HUES64 (cell line): ENCODE measurements around the gene RTL10.
A peak's percentile ranks its signal among the peaks of the same experiment; 100 is the strongest.

Experiments
- H3K27ac ChIP-seq: 2 replicates; pipeline ENCODE4 v1.7.0; 2013; ENCODE audit warnings: low read depth, low read length, inconsistent platforms
- H3K27me3 ChIP-seq: 2 replicates; pipeline ENCODE4 v1.6.1; 2013; ENCODE audit warnings: mild to moderate bottlenecking, low read length; ENCODE audit not compliant: insufficient read depth
- H3K36me3 ChIP-seq: 2 replicates; pipeline ENCODE4 v1.6.1; 2013; ENCODE audit warnings: mild to moderate bottlenecking, low read length; ENCODE audit not compliant: insufficient read depth
- H3K4me1 ChIP-seq: 2 replicates; pipeline ENCODE4 v1.6.1; 2013; ENCODE audit warnings: mild to moderate bottlenecking, low read length, moderate library complexity; ENCODE audit not compliant: insufficient read depth
- H3K4me3 ChIP-seq: 2 replicates; pipeline ENCODE4 v1.5.1; 2013; ENCODE audit warnings: mild to moderate bottlenecking, low read length, moderate library complexity
- H3K9ac ChIP-seq: 2 replicates; pipeline ENCODE4 v1.6.1; 2013; ENCODE audit warnings: mild to moderate bottlenecking, low read depth, low read length
- H3K9me3 ChIP-seq: 2 replicates; pipeline ENCODE4 v1.6.1; 2013; ENCODE audit warnings: low read depth, low read length; ENCODE audit not compliant: insufficient read depth
- WGBS: fragments of 150-250, 120-280 bp; methylation state at CpG from one replicate; pipeline ENCODE4 v1.1.7; 2013; ENCODE audit warnings: missing lambda C conversion rate; 5-methylcytosine and 5-hydroxymethylcytosine counted together

RTL10 gene

DNA sequence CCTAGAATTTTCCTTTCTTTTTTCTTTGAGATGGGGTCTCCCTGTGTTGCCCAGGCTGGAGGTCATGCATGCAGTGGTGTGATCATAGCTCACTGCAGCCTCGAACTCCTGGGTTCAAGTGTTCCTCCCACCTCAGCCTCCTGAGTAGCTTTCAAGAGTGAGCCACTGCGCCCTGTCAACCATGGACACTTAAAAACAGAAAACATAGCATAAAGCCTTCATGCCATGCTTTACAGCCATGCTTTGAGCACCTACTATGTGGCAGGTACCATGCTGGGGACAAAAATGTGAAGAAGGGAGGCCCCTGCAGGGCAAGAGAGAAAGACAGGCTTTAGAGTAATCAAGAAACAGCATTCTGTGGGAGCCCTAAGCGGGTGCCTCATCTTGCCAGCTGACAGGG, 13.7 kb upstream of the RTL10 start:
- Histone ChIP-seq H3K36me3 (no peaks in the 10 kb centered on the region), H3K4me1 (no peaks in the 10 kb centered on the region), H3K9ac (no peak overlapping the region), H3K4me3 (no peak overlapping the region), H3K9me3 (no peaks in the 10 kb centered on the region), H3K27me3 (no peaks in the 10 kb centered on the region), H3K27ac (no peak overlapping the region)
- 90% methylated on average over 3 of the region's 3 CpGs for WGBS

DNA sequence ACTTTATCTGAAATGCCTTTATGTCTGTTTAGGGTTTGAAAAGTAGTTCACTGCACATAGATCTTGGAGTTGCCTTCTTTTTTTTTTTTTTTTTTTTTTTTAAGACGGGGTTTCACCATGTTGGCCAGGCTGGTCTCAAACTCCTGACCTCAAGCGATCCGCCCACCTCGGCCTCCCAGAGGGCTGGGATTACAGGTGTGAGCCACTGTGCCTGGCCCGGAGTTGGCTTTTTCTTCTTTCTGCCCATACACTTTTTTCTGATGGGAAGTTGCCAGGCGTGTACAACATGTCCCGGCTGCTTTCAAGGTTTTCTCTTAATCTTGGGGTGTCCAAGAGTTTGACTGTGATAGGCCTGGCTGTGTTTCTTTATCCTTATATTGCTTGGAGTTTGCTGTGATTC, 12.9 kb upstream of the RTL10 start:
- Histone ChIP-seq H3K27me3 (no peaks in the 10 kb centered on the region), H3K4me3 (no peak overlapping the region), H3K9me3 (no peaks in the 10 kb centered on the region), H3K36me3 (no peaks in the 10 kb centered on the region), H3K4me1 (no peaks in the 10 kb centered on the region), H3K9ac (no peak overlapping the region), H3K27ac (no peak overlapping the region)
- WGBS = 92% methylated on average over 7 of the region's 7 CpGs

DNA sequence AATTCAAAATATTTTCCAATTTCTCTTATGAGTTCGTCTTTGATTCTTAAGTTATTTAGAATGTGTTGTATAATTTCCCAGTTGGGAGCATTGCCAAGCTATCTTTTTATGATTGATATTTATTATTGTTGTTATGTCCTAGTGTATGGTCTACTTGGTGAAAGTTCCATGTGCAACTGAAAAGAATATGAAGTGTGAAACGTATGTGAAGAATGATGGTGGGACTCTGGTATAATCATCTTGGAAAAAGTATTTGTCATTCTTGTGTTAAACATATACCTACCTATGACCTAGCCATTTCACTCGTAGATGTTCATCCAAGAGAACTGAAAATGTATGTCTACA, 12.0 kb upstream of the RTL10 start:
- H3K27me3 ChIP-seq = no peaks in the 10 kb centered on the region
- H3K4me1 ChIP-seq = no peaks in the 10 kb centered on the region
- WGBS = 91% methylated on average over 3 of the region's 3 CpGs
- H3K27ac ChIP-seq = no peak overlapping the region
- H3K36me3 ChIP-seq = no peaks in the 10 kb centered on the region
- no peaks in the 10 kb centered on the region for H3K9me3 ChIP-seq
- no peak overlapping the region for H3K4me3 ChIP-seq
- no peak overlapping the region for H3K9ac ChIP-seq

DNA sequence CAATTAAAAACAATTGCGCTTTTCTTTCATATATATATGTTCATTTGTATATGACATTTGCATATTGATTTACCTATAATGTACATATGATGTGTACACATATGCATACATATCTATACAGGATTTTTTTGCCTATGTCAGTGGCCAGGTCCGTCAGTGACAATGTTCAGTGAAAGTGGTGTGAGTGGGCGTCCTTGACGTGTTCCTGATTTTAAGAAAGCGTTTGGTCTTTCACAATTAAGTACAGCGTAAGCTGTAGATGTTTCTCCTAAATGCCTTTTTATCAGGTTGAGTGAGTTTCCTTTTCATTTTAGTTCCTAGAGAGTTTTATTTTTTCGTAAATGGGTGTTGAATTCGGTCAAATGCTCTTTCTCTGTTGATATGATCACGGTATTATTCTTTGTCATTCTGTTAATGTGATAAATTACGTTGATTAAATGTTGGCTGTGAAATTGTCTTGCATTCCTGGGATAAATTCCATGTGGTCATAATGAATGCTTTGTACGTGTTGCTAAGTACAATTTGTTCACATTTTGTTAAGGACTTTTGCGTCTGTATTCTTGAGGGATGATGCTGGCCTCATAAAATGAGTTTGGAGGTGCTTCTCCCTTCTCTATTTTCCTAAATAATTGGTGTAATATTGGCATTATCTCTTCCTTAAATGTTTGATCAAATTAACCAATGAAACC, 10.6 kb upstream of the RTL10 start:
- Histone ChIP-seq H3K36me3 (no peaks in the 10 kb centered on the region), H3K4me3 (no peak overlapping the region), H3K27ac (no peak overlapping the region), H3K9me3 (no peaks in the 10 kb centered on the region), H3K4me1 (no peaks in the 10 kb centered on the region), H3K27me3 (no peaks in the 10 kb centered on the region), H3K9ac (no peak overlapping the region)
- 92% methylated on average over 11 of the region's 12 CpGs for WGBS

DNA sequence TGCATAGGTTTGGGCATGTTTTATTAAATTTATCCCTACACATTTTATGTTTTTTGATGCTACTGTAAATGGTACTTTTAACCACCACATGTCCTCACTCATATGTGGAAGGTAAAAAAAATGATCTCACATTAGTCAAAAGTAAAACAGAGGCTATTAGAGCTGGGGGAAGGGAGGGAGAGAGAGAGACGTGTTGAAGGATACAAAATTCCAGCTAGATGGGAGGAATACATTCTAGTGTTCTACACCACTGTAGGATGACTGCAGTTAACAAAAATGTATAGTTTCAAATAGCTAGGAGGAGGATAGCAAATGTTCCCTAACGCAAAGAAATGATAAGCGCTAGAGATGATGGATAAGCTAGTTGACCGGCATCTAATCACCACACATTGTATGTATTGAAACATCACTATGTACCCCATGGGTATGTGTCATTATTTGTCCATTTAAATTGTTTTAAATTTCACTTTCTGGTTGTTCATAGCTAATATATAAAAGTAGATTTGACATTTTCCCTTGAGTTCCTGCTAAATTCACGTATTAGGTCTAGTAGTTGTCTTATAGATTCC, 9.9 kb upstream of the RTL10 start:
- Histone ChIP-seq H3K9ac (no peak overlapping the region), H3K27ac (no peak overlapping the region), H3K4me1 (no peaks in the 10 kb centered on the region), H3K4me3 (no peak overlapping the region), H3K9me3 (no peaks in the 10 kb centered on the region), H3K36me3 (no peaks in the 10 kb centered on the region), H3K27me3 (no peaks in the 10 kb centered on the region)
- WGBS = 89% methylated on average over 1 of the region's 5 CpGs

DNA sequence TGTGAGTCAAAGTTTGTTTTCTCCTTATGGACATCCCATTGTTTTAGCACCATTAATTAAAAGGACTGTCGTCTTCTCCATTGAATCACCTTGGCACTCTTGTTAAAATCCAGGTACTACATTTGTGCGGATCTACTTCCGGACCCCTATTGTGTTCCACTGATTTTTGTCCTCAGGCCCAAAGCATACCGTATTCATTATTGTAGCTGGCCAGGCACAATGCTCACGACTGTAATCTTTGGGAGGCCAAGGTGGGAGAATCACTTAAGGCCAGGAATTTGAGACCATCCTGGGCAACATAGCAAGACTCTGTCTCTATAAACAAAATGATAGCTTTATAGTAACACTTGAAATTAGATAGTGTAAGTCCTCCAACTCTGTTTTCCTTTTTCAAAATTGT, 8.9 kb upstream of the RTL10 start:
- Histone ChIP-seq H3K9ac (no peak overlapping the region), H3K27ac (no peak overlapping the region), H3K4me3 (no peak overlapping the region), H3K36me3 (no peaks in the 10 kb centered on the region), H3K9me3 (no peaks in the 10 kb centered on the region), H3K27me3 (no peaks in the 10 kb centered on the region), H3K4me1 (no peaks in the 10 kb centered on the region)
- 91% methylated on average over 5 of the region's 5 CpGs for WGBS

DNA sequence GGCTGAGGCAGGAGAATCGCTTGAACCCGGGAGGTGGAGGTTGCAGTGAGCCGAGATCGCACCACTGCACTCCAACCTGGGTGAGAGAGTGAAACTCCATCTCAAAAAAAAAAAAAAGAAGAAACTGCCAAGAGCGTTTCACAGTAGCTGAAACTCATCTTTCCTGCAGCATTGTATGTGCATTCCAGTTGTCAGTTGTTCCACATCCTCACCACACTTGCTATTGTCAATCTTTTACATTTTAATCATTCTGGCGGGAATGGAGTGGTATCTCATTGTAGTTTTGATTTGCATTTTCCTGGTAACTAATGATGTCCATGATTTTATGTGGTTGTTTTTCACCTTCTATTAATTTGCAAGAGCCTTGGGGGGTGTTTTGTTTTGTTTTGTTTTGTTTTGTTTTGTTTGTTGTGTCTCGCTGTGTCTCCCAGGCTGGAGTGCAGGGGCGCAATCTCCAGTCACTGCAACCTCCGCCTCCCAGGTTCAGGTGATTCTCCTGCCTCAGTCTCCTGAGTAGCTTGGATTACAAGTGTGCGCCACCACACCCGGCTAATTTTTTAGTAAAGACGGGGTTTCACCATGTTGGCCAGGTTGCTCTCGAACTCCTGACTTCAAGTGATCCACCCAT, 8.1 kb upstream of the RTL10 start:
- no peaks in the 10 kb centered on the region for H3K36me3 ChIP-seq
- no peak overlapping the region for H3K27ac ChIP-seq
- no peak overlapping the region for H3K4me3 ChIP-seq
- H3K27me3 ChIP-seq = no peaks in the 10 kb centered on the region
- H3K4me1 ChIP-seq = no peaks in the 10 kb centered on the region
- no peaks in the 10 kb centered on the region for H3K9me3 ChIP-seq
- 95% methylated on average over 13 of the region's 13 CpGs for WGBS
- H3K9ac ChIP-seq = no peak overlapping the region

DNA sequence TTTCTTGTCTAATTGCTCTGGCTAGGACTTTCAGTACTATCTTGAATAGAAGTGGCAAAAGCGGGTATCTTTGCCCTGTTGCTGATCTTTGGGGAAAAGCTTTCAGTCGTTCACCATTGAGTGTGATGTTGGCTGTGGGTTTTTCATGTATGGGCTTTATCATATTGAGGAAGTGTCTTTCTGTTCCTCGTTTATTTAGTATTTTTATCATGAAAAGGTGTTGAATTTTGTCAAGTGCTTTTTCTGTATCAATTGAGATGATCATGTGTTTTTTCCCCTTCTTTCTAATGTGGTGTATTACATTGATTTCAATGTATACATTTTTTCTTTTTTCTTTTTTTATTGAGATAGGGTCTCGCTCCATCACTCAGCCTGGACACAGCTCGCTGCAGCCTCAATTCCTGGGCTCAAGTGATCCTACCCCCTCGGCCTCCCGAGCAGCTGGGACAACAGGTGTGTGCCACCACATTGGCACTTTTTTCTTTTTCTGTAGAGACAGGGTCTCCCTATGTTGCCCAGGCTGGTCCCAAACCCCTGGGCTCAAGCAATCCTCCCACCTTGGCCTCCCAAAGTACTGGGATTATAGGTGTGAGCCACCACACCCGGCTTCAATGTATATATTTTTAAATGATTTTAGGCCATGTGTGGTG, 5.3 kb upstream of the RTL10 start:
- Histone ChIP-seq H3K4me3 (no peak overlapping the region), H3K36me3 (no peaks in the 10 kb centered on the region), H3K4me1 (peaks cover 6% of the 10 kb centered on the region), H3K27me3 (no peaks in the 10 kb centered on the region), H3K27ac (no peak overlapping the region), H3K9me3 (no peaks in the 10 kb centered on the region), H3K9ac (no peak overlapping the region)
- 91% methylated on average over 8 of the region's 8 CpGs for WGBS

DNA sequence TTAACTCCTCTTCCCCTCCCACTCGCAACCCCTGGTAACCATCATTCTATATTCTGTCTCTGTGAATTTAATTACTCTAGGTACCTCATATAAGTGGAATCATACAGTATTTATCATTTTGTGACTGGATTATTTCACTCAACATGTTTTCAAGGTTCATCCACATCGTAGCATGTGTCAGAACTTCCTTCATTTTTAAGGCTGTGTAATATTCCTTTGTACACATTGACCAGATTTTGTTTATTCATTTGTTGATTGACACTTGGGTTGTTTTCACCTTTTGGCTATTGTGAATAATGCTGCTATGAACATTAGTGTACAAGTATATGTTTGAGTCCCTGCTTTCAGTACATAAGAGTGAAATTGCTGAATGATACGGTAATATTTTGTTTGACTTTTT, 2.7 kb upstream of the RTL10 start:
- no peaks in the 10 kb centered on the region for H3K27me3 ChIP-seq
- no peak overlapping the region for H3K27ac ChIP-seq
- H3K9me3 ChIP-seq = no peaks in the 10 kb centered on the region
- peaks cover 6% of the 10 kb centered on the region for H3K36me3 ChIP-seq
- H3K9ac ChIP-seq = no peak overlapping the region
- no peak overlapping the region for H3K4me3 ChIP-seq
- 100% methylated on average over 3 of the region's 3 CpGs for WGBS
- peaks cover 6% of the 10 kb centered on the region for H3K4me1 ChIP-seq

DNA sequence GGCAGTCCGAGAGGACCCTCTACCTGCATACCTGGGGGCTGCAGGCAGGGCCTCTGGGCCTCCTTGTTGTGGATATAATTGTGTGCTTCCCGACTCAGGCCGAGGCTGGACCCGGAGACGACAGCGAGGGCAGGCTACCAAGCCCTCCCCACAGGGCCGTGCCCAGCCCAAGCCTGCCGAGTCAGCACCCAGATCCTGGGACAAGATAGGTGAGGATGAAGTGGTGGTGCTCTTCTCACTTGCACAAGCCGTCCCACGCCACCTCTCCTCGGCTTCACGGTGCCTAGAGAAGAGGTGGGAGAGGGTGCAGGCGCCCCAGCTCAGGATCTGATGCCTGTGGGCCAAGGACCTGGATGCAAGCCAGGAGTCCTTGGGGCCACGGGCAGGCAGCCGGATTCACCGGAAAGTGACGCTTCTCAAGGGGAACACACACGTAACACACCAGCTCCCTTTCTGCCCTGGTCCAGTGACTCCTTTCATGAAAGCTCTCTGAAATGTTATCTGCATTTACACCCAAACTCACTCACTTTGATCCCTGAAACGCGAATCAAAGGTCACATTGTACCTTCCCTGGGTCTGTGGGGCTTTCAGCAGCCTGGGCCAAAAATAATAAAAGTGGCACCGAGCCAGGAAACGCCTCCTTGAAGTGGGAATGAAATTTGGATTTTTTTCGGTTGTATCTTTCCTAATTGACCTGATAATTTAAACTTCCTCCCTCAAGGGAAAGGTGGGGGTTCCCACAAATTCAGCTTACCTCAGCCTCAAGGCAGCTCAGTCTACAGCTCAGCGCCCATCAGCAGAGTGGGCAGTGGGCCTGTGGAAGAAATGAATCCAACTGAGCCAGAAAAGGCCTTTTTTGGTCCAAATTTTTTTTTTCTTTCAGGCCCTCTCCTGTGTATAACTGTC, 1.1 kb upstream of the RTL10 start:
- no peaks in the 10 kb centered on the region for H3K27me3 ChIP-seq
- 46% methylated on average over 24 of the region's 24 CpGs for WGBS
- H3K27ac ChIP-seq = peak overlapping the region; percentile 62
- H3K4me1 ChIP-seq = peaks cover 6% of the 10 kb centered on the region
- no peaks in the 10 kb centered on the region for H3K9me3 ChIP-seq
- H3K36me3 ChIP-seq = peaks cover 23% of the 10 kb centered on the region
- H3K9ac ChIP-seq = peak overlapping the region; percentile 85
- peak overlapping the region; percentile 90 for H3K4me3 ChIP-seq
